SK-N-SH treated with all-trans-retinoic acid at 6 μM for 48 hours (cell line): Measurements from ENCODE around the gene COL9A3.

Experiments
- CREB5 ChIP-seq: fragments of 250-450 bp; sonication (Bioruptor Pico); IDR thresholded peaks from 2 replicates; pipeline ENCODE4 v1.5.1; 2020; ENCODE audit warnings: low read depth, mild to moderate bottlenecking, moderate library complexity
- ESRRG ChIP-seq: fragments of 250-450 bp; sonication (Bioruptor Pico); IDR thresholded peaks from 2 replicates; pipeline ENCODE4 v1.6.1; 2021; ENCODE audit warnings: mild to moderate bottlenecking
- GLIS3 ChIP-seq: fragments of 250-450 bp; sonication (Bioruptor Pico); IDR thresholded peaks from 2 replicates; pipeline ENCODE4 v1.5.0; 2020; ENCODE audit warnings: mild to moderate bottlenecking, moderate library complexity
- ISL1 ChIP-seq: fragments of 250-450 bp; sonication (Bioruptor Pico); IDR thresholded peaks from 2 replicates; pipeline ENCODE4 v2.1.2; 2022; ENCODE audit warnings: mild to moderate bottlenecking, moderate library complexity
- POU6F1 ChIP-seq: fragments of 250-450 bp; sonication (Bioruptor Pico); IDR thresholded peaks from 2 replicates; pipeline ENCODE4 v1.8.0; 2021; ENCODE audit warnings: low read depth, mild to moderate bottlenecking, moderate library complexity, borderline replicate concordance
- PPARA ChIP-seq: fragments of 250-450 bp; sonication (Bioruptor Pico); IDR thresholded peaks from 2 replicates; pipeline ENCODE4 v1.5.0; 2020; ENCODE audit warnings: mild to moderate bottlenecking, borderline replicate concordance
- SNAI2 ChIP-seq: fragments of 250-450 bp; sonication (Bioruptor Pico); IDR thresholded peaks from 2 replicates; pipeline ENCODE4 v1.5.0; 2020; ENCODE audit warnings: mild to moderate bottlenecking, moderate library complexity
- TOX ChIP-seq: fragments of 250-450 bp; sonication (Bioruptor Pico); IDR thresholded peaks from 2 replicates; pipeline ENCODE4 v1.8.0; 2021; ENCODE audit warnings: mild to moderate bottlenecking, moderate library complexity, borderline replicate concordance
- ZC3H10 ChIP-seq: fragments of 250-450 bp; sonication (Bioruptor Pico); IDR thresholded peaks from 2 replicates; pipeline ENCODE4 v1.5.1; 2021; ENCODE audit warnings: mild to moderate bottlenecking, moderate library complexity
- ZFP3 ChIP-seq: fragments of 250-450 bp; sonication (Bioruptor Pico); IDR thresholded peaks from 2 replicates; pipeline ENCODE4 v1.5.0; 2020; ENCODE audit warnings: mild to moderate bottlenecking, moderate library complexity
- ZFP30 ChIP-seq: fragments of 450-650 bp; formaldehyde crosslinking; IDR thresholded peaks from 2 replicates; pipeline ENCODE4 v1.5.0; 2022; ENCODE audit warnings: mild to moderate bottlenecking, moderate library complexity
- ZNF565 ChIP-seq: fragments of 450-650 bp; formaldehyde crosslinking; conservative IDR thresholded peaks from 2 replicates; pipeline ENCODE4 v1.5.0; 2020; ENCODE audit warnings: low read depth, mild to moderate bottlenecking, moderate library complexity
- ZNF8 ChIP-seq: fragments of 450-650 bp; formaldehyde crosslinking; IDR thresholded peaks from 2 replicates; pipeline ENCODE4 v1.5.0; 2020; ENCODE audit warnings: mild to moderate bottlenecking, moderate library complexity

GRCh38 chr20:62814060-62814708 is 2.7 kb upstream of the COL9A3 start:
- TF ChIP-seq ISL1 (CRISPR knock-in tag) (no peak), ZFP3 (CRISPR knock-in tag) (no peak), SNAI2 (no peak), GLIS3 (no peak), CREB5 (CRISPR knock-in tag) (no peak), POU6F1 (CRISPR knock-in tag) (no peak), ZFP30 (CRISPR knock-in tag) (no peak), ZNF8 (CRISPR knock-in tag) (no peak), ZC3H10 (CRISPR knock-in tag) (no peak), ESRRG (CRISPR knock-in tag) (no peak), TOX (CRISPR knock-in tag) (no peak), PPARA (CRISPR knock-in tag) (no peak), ZNF565 (CRISPR knock-in tag) (no peak)
